GM10266 (cell line): ENCODE data around the gene ZNF787.

ENCODE experiments used
- DNase-seq: peaks from one replicate; pipeline ENCODE4 v3.0.0; 2012; ENCODE audit errors: extremely low spot score
- CTCF ChIP-seq: IDR thresholded peaks from 2 replicates; pipeline ENCODE4 v1.5.1; 2012; ENCODE audit warnings: mild to moderate bottlenecking, low read depth; ENCODE audit not compliant: control insufficient read depth, insufficient read depth; ENCODE audit errors: missing control alignments

The ZNF787 gene

GRCh38 chr19:56142897-56143434 is 21.9 kb upstream of the ZNF787 start:
- DNase-seq: no peak
- no peak for TF ChIP-seq CTCF

- no peak for DNase-seq
- TF ChIP-seq CTCF: no peak
These were observed 21.1 kb upstream of the ZNF787 start for GRCh38 chr19:56142087-56142787.

GRCh38 chr19:56141417-56141993 is 20.4 kb upstream of the ZNF787 start:
- DNase-seq: no peak

GRCh38 chr19:56140583-56141416 is 19.7 kb upstream of the ZNF787 start, which contains the start of gene ZNF444:
ZNF444 (plus strand) TSS chr19:56141287; CDS start chr19:56146912, 5,625 bp downstream.
- no peak for TF ChIP-seq CTCF
- peak; percentile 97 for DNase-seq

More at GRCh38 chr19:56141417-56141993, 20.4 kb upstream of the ZNF787 start:
- TF ChIP-seq CTCF: no peak

- no peak for DNase-seq
- TF ChIP-seq CTCF: no peak
These were observed 18.9 kb upstream of the ZNF787 start for GRCh38 chr19:56139847-56140582.

GRCh38 chr19:56138069-56138468 is 17.0 kb upstream of the ZNF787 start:
- no peak for DNase-seq
- TF ChIP-seq CTCF: no peak
